Osteoblast (primary cell): ENCODE measurements around the gene GNL2. TPM values are rescaled to one million over a fixed set of nuclear protein-coding genes. Genes with fewer than 3 reads are reported as not detected.

Experiments
- DNase-seq: peaks from one replicate; pipeline ENCODE4 v3.0.0; 2011; ENCODE audit warnings: low spot score, mixed read lengths; ENCODE audit not compliant: insufficient read length; ENCODE audit errors: missing footprints
- H2AFZ ChIP-seq: 2 replicates; pipeline ENCODE4 v1.6.0; 2011; ENCODE audit warnings: mild to moderate bottlenecking, low read length
- H3K27ac ChIP-seq: 2 replicates; pipeline ENCODE4 v1.5.1; 2011; ENCODE audit warnings: mild to moderate bottlenecking, low read depth, low read length, moderate library complexity
- H3K27me3 ChIP-seq: 2 replicates; pipeline ENCODE4 v1.6.0; 2012; ENCODE audit warnings: mild to moderate bottlenecking, control low read depth, inconsistent platforms, low read length, moderate library complexity; ENCODE audit not compliant: insufficient read depth
- H3K36me3 ChIP-seq: 2 replicates; pipeline ENCODE4 v1.5.1; 2011; ENCODE audit warnings: mild to moderate bottlenecking, low read length, control low read depth, moderate library complexity; ENCODE audit not compliant: insufficient read depth
- H3K4me1 ChIP-seq: 2 replicates; pipeline ENCODE4 v1.5.1; 2011; ENCODE audit warnings: mild to moderate bottlenecking, low read length, control low read depth, moderate library complexity; ENCODE audit not compliant: insufficient read depth
- H3K4me2 ChIP-seq: 2 replicates; pipeline ENCODE4 v1.6.0; 2011; ENCODE audit warnings: mild to moderate bottlenecking, low read length; ENCODE audit not compliant: insufficient read depth
- H3K4me3 ChIP-seq: fragments of 200-600 bp; sonication (generic); 3 replicates; pipeline ENCODE4 v1.5.1; 2012; ENCODE audit warnings: mild to moderate bottlenecking, low read length, inconsistent platforms; ENCODE audit not compliant: insufficient read depth
- H3K79me2 ChIP-seq: 2 replicates; pipeline ENCODE4 v1.6.0; 2012; ENCODE audit warnings: mild to moderate bottlenecking, low read length, control low read depth, inconsistent platforms; ENCODE audit not compliant: insufficient read depth
- H3K9me3 ChIP-seq: 2 replicates; pipeline ENCODE4 v1.5.1; 2011; ENCODE audit warnings: low read depth, low read length, control low read depth
- H4K20me1 ChIP-seq: 2 replicates; pipeline ENCODE4 v1.6.0; 2012; ENCODE audit warnings: mild to moderate bottlenecking, low read length, control low read depth; ENCODE audit not compliant: insufficient read depth
- total RNA-seq: library from RNA; depleted of rRNA; stranded (reverse); fragments of >200 nt; gene quantifications from 2 replicates; pipeline ENCODE4 v1.2.3, GENCODE V29; 2012
- TF ChIP-seq, protein P1 (sequence below): IDR thresholded peaks from 2 replicates; pipeline ENCODE4 v1.5.1; 2011; ENCODE audit warnings: mild to moderate bottlenecking, low read depth, low read length, moderate library complexity; ENCODE audit errors: extremely low read depth

GNL2 gene
- total RNA-seq, 1 donor = 46.7 TPM

DNA sequence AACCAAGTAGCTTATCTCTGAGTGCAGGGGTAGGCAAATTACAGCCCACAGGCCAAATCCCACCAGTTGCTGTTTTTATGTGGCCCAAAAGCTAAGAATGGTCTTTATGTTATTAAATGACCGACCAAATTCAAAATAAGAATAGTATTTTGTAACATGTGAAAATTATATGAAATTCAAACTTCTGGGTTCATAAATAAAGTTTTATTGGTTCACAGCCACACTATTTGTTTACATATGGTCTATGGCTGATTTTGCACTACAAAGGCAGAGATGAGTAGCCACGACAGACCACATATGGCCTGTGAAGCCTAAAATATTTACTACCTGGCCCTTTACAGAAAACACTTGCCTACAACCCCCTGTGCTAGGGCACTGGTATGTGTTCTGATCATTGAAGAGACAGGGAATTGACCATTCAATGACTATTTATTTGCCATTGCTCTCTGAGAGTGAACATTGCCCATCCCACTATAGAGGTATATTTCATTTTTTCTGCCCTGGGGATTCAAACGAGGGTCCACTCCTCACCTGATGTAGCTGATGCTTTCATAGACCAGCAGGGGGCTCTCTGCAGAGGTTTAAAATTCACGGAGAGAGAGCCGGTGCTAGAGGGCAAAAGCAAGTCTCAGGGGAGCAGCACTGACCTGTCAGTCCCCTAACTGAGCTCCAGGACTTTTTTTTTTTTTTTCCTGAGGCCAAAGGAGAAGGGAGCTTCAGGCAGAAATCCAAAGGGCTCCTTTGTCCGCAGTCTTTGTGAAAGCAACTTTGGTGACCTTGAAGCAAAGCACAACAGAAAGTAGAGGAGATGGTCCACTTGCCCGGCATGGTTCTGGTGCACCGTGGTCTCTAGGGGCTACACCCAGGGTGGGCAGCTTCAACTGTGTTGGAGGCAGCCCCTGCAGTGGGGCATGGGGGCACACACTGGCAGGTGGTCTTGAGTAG lies 7.3 kb upstream of the GNL2 start:
- Histone ChIP-seq H3K4me3 (no peak overlapping the region), H3K4me2 (no peak overlapping the region), H3K9me3 (no peaks in the 10 kb centered on the region), H3K79me2 (no peaks in the 10 kb centered on the region), H3K36me3 (no peaks in the 10 kb centered on the region), H4K20me1 (no peaks in the 10 kb centered on the region), H3K4me1 (peaks cover 10% of the 10 kb centered on the region), H3K27ac (no peak overlapping the region), H3K27me3 (peaks cover 2% of the 10 kb centered on the region), H2AFZ (no peak overlapping the region)
- TF ChIP-seq, protein P1, sequence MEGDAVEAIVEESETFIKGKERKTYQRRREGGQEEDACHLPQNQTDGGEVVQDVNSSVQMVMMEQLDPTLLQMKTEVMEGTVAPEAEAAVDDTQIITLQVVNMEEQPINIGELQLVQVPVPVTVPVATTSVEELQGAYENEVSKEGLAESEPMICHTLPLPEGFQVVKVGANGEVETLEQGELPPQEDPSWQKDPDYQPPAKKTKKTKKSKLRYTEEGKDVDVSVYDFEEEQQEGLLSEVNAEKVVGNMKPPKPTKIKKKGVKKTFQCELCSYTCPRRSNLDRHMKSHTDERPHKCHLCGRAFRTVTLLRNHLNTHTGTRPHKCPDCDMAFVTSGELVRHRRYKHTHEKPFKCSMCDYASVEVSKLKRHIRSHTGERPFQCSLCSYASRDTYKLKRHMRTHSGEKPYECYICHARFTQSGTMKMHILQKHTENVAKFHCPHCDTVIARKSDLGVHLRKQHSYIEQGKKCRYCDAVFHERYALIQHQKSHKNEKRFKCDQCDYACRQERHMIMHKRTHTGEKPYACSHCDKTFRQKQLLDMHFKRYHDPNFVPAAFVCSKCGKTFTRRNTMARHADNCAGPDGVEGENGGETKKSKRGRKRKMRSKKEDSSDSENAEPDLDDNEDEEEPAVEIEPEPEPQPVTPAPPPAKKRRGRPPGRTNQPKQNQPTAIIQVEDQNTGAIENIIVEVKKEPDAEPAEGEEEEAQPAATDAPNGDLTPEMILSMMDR = peak; percentile 75
- DNase-seq = no peak

DNA sequence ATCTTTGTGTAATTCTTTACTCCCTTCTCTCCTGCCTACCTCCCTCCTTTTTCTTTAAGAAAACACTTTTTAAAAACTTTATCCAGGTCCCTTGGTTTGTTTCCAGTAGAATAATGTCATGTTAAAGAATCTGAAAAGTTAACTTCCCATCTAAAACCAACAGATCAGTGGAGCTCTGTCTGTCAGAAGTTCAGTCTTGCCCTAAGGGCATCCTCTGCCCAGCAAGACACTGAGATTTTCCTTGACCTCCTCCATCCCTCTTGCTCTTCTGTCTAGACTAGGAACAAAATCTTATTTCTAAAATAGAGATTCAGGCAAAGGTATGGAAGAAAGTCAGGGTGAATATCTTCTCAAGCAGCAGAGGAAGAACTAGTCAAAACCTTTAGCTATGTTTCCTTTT lies 5.7 kb upstream of the GNL2 start:
- TF ChIP-seq, protein P1 = no peak
- Histone ChIP-seq H4K20me1 (no peaks in the 10 kb centered on the region), H3K4me2 (no peak overlapping the region), H3K79me2 (no peaks in the 10 kb centered on the region), H3K4me3 (no peak overlapping the region), H3K9me3 (no peaks in the 10 kb centered on the region), H3K27ac (no peak overlapping the region), H3K4me1 (peaks cover 12% of the 10 kb centered on the region), H3K36me3 (no peaks in the 10 kb centered on the region), H3K27me3 (peaks cover 2% of the 10 kb centered on the region), H2AFZ (no peak overlapping the region)
- DNase-seq = no peak

DNA sequence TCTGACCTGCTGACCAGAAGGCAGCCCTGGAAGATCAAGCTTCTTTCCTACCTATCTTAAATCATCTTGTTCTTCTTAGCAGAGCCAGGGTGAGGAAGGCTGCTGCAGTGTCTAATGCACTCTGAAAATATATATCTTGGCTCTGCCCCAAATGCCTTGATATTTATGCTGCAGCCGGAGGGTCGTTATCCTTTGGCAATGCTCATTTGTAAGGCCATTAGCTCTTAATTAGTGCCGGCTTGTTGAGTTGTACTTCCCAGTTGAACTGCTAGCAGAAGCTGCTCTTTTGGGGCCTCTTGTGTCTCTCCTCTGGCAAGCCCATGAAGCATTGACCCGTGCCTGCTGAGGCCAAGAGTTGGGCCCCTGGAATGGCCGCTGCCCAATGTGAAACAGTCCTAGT lies 4.2 kb upstream of the GNL2 start:
- H3K4me3 ChIP-seq = no peak overlapping the region
- peaks cover 2% of the 10 kb centered on the region for H3K27me3 ChIP-seq
- TF ChIP-seq, protein P1 = no peak
- H3K4me1 ChIP-seq = peaks cover 10% of the 10 kb centered on the region
- H3K79me2 ChIP-seq = peaks cover 8% of the 10 kb centered on the region
- H2AFZ ChIP-seq = no peak overlapping the region
- H3K36me3 ChIP-seq = no peaks in the 10 kb centered on the region
- H3K4me2 ChIP-seq = no peak overlapping the region
- H4K20me1 ChIP-seq = no peaks in the 10 kb centered on the region
- no peak for DNase-seq
- H3K27ac ChIP-seq = no peak overlapping the region
- no peaks in the 10 kb centered on the region for H3K9me3 ChIP-seq

DNA sequence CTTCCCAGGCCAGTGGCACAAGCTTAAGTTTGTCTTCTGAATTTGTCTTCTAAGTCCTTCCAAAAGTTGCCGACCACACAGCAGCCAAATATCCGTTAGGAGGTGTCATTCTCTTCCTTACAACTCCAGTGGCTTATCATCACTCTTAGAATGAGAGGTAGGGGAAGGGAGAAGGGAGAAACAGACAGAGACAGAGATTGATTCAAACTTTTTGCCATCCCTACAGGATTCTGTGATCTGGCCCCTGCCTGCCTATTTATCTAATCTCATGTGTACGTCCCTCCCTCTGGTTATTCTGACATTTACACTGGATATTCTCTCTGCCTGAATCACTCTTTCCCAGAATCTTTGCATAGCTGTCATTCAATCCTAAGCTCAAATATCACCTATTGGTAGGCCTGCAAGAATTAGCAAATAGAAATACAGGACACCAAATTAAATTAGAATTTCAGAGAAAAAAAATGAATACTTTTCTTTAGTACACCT lies 488 bp upstream of the GNL2 start:
- DNase-seq = no peak
- peaks cover 15% of the 10 kb centered on the region for H4K20me1 ChIP-seq
- peak overlapping the region; percentile 98 for H3K4me3 ChIP-seq
- peaks cover 20% of the 10 kb centered on the region for H3K4me1 ChIP-seq
- no peaks in the 10 kb centered on the region for H3K9me3 ChIP-seq
- H3K27ac ChIP-seq = peak overlapping the region; percentile 93
- H3K4me2 ChIP-seq = peak overlapping the region; percentile 92
- H2AFZ ChIP-seq = peak overlapping the region; percentile 89
- H3K27me3 ChIP-seq = no peaks in the 10 kb centered on the region
- TF ChIP-seq, protein P1 = no peak
- peaks cover 23% of the 10 kb centered on the region for H3K36me3 ChIP-seq
- peaks cover 41% of the 10 kb centered on the region for H3K79me2 ChIP-seq
